Bronchial epithelial cell (primary cell): Measurements from ENCODE around the gene SPINK8. TPM values are rescaled to one million over a fixed set of nuclear protein-coding genes. Genes with fewer than 3 reads are reported as not detected.
A peak's percentile ranks its signal among the peaks of the same experiment; 100 is the strongest.

Experiments
- DNase-seq: peaks from one replicate; pipeline ENCODE4 v3.0.0-alpha.2; 2010; ENCODE audit warnings: low read depth
- FAIRE-seq: peaks from 2 replicates; lab custom pipeline; 2011; peaks lifted over from hg19 to GRCh38; lab: Jason Lieb, UNC
- H3K27me3 ChIP-seq: 2 replicates; pipeline ENCODE4 v1.5.1; 2011; ENCODE audit warnings: low read length; ENCODE audit not compliant: control insufficient read depth, insufficient read depth
- H3K36me3 ChIP-seq: 2 replicates; pipeline ENCODE4 v1.5.1; 2011; ENCODE audit warnings: low read length; ENCODE audit not compliant: control insufficient read depth, insufficient read depth
- H3K4me3 ChIP-seq: 2 replicates; pipeline ENCODE4 v1.5.1; 2011; ENCODE audit warnings: mild to moderate bottlenecking, low read depth, low read length, control low read depth
- CTCF ChIP-seq: IDR thresholded peaks from 2 replicates; pipeline ENCODE4 v1.5.1; 2011; ENCODE audit warnings: mild to moderate bottlenecking, moderate library complexity, low read length, control low read depth, inconsistent platforms; ENCODE audit not compliant: insufficient read depth, severe bottlenecking
- total RNA-seq: library from RNA; depleted of rRNA; stranded (reverse); fragments of >200 nt; gene quantifications from 2 replicates; pipeline ENCODE4 v1.2.1, GENCODE V29; 2014

SPINK8 gene
- total RNA-seq, 1 donor from 2014 or later: not detected

GRCh38 chr3:48289659-48290058 lies 43.8 kb downstream of the SPINK8 start:
- FAIRE-seq: no peak
- no peak for DNase-seq
- peaks cover 6% of the 10 kb centered on the region for H3K36me3 ChIP-seq
- no peak for TF ChIP-seq CTCF
- H3K4me3 ChIP-seq: no peak overlapping the region
- no peaks in the 10 kb centered on the region for H3K27me3 ChIP-seq

GRCh38 chr3:48287034-48287433 lies 46.4 kb downstream of the SPINK8 start:
- Histone ChIP-seq H3K4me3 (no peak overlapping the region), H3K27me3 (no peaks in the 10 kb centered on the region), H3K36me3 (no peaks in the 10 kb centered on the region)
- TF ChIP-seq CTCF: no peak
- peak; percentile 62 for FAIRE-seq
- no peak for DNase-seq

- Histone ChIP-seq H3K27me3 (no peaks in the 10 kb centered on the region), H3K4me3 (no peak overlapping the region), H3K36me3 (no peaks in the 10 kb centered on the region)
- DNase-seq: no peak
- TF ChIP-seq CTCF: no peak
- FAIRE-seq: peak; percentile 58
Measured at GRCh38 chr3:48286308-48286707, 47.2 kb downstream of the SPINK8 start.

- H3K27me3 ChIP-seq: no peaks in the 10 kb centered on the region
- no peak overlapping the region for H3K4me3 ChIP-seq
- no peaks in the 10 kb centered on the region for H3K36me3 ChIP-seq
- FAIRE-seq (no peak), DNase-seq (no peak)
- TF ChIP-seq CTCF: no peak
Measured at GRCh38 chr3:48285675-48286074, 47.8 kb downstream of the SPINK8 start.

GRCh38 chr3:48285132-48285531 lies 48.3 kb downstream of the SPINK8 start:
- Histone ChIP-seq H3K36me3 (no peaks in the 10 kb centered on the region), H3K4me3 (no peak overlapping the region), H3K27me3 (no peaks in the 10 kb centered on the region)
- no peak for FAIRE-seq
- DNase-seq: no peak
- TF ChIP-seq CTCF: no peak

- TF ChIP-seq CTCF: no peak
Measured at GRCh38 chr3:48280881-48281280, 52.6 kb downstream of the SPINK8 start.

More at GRCh38 chr3:48280881-48281280, 52.6 kb downstream of the SPINK8 start:
- Histone ChIP-seq H3K27me3 (no peaks in the 10 kb centered on the region), H3K36me3 (no peaks in the 10 kb centered on the region), H3K4me3 (no peak overlapping the region)
- no peak for DNase-seq
- FAIRE-seq: no peak
